K562 (cell line): ENCODE results near the gene CLCNKB. TPM values are rescaled to one million over a fixed set of nuclear protein-coding genes. Genes with fewer than 3 reads are reported as not detected.
A peak's percentile ranks its signal among the peaks of the same experiment; 100 is the strongest.

Experiments
- BRF1 ChIP-seq: IDR thresholded peaks from 3 replicates; pipeline ENCODE4 v1.6.1; 2011; ENCODE audit warnings: borderline replicate concordance, mild to moderate bottlenecking; ENCODE audit not compliant: insufficient read length; ENCODE audit errors: extremely low read depth
- MAFK ChIP-seq: IDR thresholded peaks from 2 replicates; pipeline ENCODE4 v1.6.1; 2011; ENCODE audit warnings: low read length, improper control_type of control experiment
- PHF8 ChIP-seq: fragments of 200-600 bp; sonication (generic); IDR thresholded peaks from 2 replicates; pipeline ENCODE4 v1.6.1; 2012; ENCODE audit warnings: mixed run types, mild to moderate bottlenecking, inconsistent platforms, low read length, moderate library complexity, borderline replicate concordance
- POLR2AphosphoS2 ChIP-seq: IDR thresholded peaks from 2 replicates; pipeline ENCODE4 v1.6.1; 2012; ENCODE audit warnings: low read length, improper control_type of control experiment
- ZNF699 ChIP-seq: fragments of 250-450 bp; sonication (Bioruptor Pico); IDR thresholded peaks from 2 replicates; pipeline ENCODE4 v1.8.0; 2021; ENCODE audit warnings: mild to moderate bottlenecking, moderate library complexity; ENCODE audit not compliant: insufficient replicate concordance
- polyA plus RNA-seq, 8 experiments: library from polyadenylated mRNA; depleted of rRNA in 4 of 8; stranded (reverse) in 5 of 8; unstranded in 3 of 8; fragments of >200 nt; fragmentation: Nextera tagmentation in 2 of 8; fragmentation: Illumina TruSeq in 1 of 8; extraction: Ambion mirVana in 2 of 8; extraction: Trizol in 1 of 8; gene quantifications; 2 replicates each; pipeline versions ENCODE4 v1.2.1 to v1.2.3, GENCODE V29; 2011 to 2014; ENCODE audit warnings: inconsistent platforms in 1 of 8, missing spikeins in 1 of 8
- total RNA-seq, 7 experiments: library from RNA; depleted of rRNA in 6 of 7; stranded (reverse); fragments of >200 nt in 6 of 7; fragmentation: Illumina TruSeq in 2 of 7; extraction: Trizol in 2 of 7; gene quantifications; 2 replicates each; pipeline versions ENCODE4 v1.2.1 to v1.2.3, GENCODE V29; 2011 to 2021; ENCODE audit warnings: low replicate concordance in 1 of 7
- TF ChIP-seq, protein P1 (sequence below): sonication (generic); formaldehyde crosslinking; IDR thresholded peaks from 2 replicates; pipeline ENCODE4 v1.8.0; 2022; ENCODE audit warnings: mild to moderate bottlenecking, missing genetic modification reagents
- TF ChIP-seq, protein P2 (sequence below): fragments of 250-450 bp; sonication (Bioruptor Pico); IDR thresholded peaks from 2 replicates; pipeline ENCODE4 v1.4.0; 2020; ENCODE audit warnings: borderline replicate concordance
- TF ChIP-seq, protein P3 (sequence below): sonication (generic); formaldehyde crosslinking; IDR thresholded peaks from 2 replicates; pipeline ENCODE4 v1.8.0; 2022; ENCODE audit warnings: missing genetic modification reagents, mild to moderate bottlenecking, moderate library complexity, borderline replicate concordance

The CLCNKB gene
- total and polyA plus RNA-seq, 9 of the 15 experiments (the other 6 are each of a cell fraction or from before 2014, with no cell fraction given) = 0.08 to 1.7 (median 0.64) TPM

DNA sequence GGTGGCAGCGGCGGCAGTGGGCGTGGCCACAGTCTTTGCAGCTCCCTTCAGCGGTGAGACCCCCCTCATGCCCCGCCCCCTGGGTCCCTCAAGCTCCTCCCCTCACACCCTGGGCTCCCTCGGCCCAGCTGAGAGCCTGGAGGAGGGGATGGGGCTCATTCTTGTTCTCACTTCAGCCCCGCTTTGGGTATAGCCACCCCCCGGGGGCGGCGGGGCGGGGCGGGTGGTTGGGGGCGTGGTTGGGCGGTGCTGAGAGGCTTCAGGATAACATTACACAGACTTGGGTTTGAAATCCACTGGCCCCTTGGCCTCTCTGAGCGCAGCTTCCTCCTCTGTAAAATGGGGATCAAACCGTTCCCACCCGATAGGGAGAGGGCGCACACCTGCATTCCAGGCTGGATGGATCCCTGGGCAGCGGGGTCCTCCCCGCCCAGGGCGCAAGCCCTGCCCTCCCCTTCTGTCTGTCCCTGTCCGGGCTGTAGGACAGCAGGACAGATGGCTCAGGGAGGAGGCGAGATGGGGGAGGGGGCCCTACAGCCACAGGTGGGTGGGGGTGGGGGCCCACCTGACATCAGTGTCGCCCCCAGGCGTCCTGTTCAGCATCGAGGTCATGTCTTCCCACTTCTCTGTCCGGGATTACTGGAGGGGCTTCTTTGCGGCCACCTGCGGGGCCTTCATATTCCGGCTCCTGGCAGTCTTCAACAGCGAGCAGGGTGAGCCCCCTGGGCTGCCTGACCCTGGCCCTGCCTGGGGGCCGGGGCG lies 16.7 kb upstream of the CLCNKB start (continued):
- TF ChIP-seq, protein P1, sequence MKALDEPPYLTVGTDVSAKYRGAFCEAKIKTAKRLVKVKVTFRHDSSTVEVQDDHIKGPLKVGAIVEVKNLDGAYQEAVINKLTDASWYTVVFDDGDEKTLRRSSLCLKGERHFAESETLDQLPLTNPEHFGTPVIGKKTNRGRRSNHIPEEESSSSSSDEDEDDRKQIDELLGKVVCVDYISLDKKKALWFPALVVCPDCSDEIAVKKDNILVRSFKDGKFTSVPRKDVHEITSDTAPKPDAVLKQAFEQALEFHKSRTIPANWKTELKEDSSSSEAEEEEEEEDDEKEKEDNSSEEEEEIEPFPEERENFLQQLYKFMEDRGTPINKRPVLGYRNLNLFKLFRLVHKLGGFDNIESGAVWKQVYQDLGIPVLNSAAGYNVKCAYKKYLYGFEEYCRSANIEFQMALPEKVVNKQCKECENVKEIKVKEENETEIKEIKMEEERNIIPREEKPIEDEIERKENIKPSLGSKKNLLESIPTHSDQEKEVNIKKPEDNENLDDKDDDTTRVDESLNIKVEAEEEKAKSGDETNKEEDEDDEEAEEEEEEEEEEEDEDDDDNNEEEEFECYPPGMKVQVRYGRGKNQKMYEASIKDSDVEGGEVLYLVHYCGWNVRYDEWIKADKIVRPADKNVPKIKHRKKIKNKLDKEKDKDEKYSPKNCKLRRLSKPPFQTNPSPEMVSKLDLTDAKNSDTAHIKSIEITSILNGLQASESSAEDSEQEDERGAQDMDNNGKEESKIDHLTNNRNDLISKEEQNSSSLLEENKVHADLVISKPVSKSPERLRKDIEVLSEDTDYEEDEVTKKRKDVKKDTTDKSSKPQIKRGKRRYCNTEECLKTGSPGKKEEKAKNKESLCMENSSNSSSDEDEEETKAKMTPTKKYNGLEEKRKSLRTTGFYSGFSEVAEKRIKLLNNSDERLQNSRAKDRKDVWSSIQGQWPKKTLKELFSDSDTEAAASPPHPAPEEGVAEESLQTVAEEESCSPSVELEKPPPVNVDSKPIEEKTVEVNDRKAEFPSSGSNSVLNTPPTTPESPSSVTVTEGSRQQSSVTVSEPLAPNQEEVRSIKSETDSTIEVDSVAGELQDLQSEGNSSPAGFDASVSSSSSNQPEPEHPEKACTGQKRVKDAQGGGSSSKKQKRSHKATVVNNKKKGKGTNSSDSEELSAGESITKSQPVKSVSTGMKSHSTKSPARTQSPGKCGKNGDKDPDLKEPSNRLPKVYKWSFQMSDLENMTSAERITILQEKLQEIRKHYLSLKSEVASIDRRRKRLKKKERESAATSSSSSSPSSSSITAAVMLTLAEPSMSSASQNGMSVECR (CRISPR knock-in tag) = no peak
- TF ChIP-seq ZNF699 (CRISPR knock-in tag) = no peak
- TF ChIP-seq POLR2AphosphoS2 = no peak
- TF ChIP-seq PHF8 = peak; percentile 26; the same call in 1 of the 2 replicates
- TF ChIP-seq MAFK = no peak
- TF ChIP-seq, protein P2, sequence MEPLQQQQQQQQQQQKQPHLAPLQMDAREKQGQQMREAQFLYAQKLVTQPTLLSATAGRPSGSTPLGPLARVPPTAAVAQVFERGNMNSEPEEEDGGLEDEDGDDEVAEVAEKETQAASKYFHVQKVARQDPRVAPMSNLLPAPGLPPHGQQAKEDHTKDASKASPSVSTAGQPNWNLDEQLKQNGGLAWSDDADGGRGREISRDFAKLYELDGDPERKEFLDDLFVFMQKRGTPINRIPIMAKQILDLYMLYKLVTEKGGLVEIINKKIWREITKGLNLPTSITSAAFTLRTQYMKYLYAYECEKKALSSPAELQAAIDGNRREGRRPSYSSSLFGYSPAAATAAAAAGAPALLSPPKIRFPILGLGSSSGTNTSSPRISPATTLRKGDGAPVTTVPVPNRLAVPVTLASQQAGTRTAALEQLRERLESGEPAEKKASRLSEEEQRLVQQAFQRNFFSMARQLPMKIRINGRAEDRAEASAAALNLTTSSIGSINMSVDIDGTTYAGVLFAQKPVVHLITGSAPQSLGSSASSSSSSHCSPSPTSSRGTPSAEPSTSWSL (CRISPR knock-in tag) = no peak
- TF ChIP-seq, protein P3, sequence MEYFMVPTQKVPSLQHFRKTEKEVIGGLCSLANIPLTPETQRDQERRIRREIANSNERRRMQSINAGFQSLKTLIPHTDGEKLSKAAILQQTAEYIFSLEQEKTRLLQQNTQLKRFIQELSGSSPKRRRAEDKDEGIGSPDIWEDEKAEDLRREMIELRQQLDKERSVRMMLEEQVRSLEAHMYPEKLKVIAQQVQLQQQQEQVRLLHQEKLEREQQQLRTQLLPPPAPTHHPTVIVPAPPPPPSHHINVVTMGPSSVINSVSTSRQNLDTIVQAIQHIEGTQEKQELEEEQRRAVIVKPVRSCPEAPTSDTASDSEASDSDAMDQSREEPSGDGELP (CRISPR knock-in tag) = peak; percentile 67; the same call in 1 of the 2 replicates
- TF ChIP-seq BRF1 = no peak
